GM19025 (cell line): ENCODE results near the gene CDO1.
"Not testable (repeated sequence)": the region's sequence is repeated elsewhere in the genome, so short reads cannot be mapped to it uniquely, and the experiment has no call there.

ENCODE experiments used
- ATAC-seq: cut with Tn5 transposase; IDR thresholded peaks from one replicate; pipeline ENCODE4 v1.9.1; 2021; ENCODE audit warnings: mild to moderate bottlenecking, low read depth, moderate library complexity; ENCODE audit not compliant: unreplicated experiment

CDO1 gene

DNA sequence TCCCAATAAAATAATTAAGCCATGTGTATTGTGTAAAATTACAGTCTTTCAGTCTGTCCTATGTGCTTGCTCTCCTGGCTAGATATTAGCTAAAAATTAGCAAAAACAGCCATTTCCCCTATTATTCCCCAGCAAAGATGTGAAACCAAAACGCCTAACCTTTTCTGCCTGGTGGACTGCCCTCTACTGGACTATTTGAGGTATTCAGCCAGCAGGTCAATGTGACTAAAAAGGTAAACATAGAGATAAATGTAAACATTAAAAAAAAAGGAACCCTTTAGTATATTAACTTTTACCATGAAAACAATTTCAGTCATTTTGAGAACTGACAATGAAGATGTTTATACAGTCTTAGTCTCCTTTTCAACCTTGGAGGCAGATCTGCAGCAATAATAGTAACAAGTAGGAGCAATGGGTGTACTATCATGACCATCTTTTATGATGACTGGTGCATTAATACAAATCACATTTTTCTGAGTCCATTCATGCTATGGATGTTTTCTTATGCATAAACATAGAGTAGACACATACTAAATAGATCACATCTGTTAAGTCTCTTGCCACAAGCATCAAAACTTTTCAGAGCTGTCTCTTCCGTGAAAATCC, 14.8 kb upstream of the CDO1 start:
- ATAC-seq = peak; percentile 62

DNA sequence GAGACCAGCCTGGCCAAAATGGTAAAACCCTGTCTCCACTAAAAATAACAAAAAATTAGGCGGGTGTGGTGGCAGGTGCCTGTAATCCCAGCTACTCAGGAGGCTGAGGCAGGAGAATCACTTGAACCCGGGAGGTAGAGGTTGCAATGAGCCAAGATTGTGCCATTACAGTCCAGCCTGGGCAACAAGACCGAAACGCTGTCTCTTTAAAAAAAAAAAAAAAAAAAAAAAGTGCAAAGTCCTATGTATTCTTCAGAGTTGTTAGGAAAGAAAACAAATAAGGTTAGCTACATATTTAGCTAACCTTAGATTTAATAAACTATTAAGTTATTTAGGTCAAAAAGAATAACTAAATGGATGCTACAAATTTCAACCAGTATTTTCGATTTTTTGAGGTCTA, 13.5 kb upstream of the CDO1 start:
- ATAC-seq = no peak

DNA sequence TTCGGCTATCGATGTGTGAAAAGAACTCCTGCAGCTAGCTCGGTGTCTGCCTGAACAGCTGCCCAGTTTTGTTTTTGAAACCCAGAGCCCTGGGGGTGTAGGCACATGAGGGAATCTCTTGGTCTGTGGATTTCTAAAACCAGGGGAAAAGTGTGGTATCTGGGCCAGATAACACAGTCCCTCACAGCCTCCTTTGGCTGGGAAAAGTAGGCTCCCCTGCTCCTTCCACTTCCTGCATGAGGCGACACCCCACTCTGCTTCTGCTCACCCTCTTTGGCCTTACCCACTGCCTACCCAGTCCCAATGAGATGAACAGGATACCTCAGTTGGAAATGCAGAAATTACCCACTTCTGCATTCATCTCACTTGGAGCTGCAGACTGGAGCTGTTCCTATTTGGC, 9.5 kb upstream of the CDO1 start:
- ATAC-seq = no peak

DNA sequence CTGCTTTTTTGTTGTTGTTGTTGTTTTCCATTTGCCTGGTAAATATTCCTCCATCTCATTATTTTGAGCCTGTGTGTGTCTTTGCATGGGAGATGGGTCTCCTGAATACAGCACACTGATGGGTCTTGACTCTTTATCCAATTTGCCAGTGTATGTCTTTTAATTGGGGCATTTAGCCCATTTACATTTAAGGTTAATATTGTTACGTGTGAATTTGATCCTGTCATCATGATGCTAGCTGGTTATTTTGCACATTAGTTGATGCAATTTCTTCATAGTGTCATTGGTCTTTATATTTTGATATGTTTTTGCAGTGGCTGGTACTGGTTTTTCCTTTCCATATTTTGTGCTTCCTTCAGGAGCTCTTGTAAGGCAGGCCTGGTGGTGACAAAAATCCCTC, 8.5 kb upstream of the CDO1 start:
- not testable (repeated sequence) for ATAC-seq

DNA sequence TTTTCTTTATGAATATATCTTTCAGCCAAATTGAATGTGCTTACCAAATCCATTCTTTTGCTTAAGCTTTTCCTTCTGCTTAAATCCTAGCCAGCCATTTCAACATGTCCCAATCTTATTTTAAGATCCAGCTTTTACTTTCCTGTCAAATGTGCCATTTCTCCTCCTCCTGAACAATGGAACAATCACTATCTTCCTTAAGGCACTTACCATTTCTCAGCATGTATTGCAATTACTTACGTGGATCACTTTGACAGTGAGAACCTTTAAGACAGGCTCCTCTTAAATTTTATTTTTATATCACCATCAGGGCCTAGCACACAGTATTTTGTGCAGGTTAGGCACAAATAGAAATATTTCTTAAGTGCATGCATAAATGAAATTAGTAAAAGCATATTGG, 4.4 kb upstream of the CDO1 start:
- ATAC-seq = no peak

DNA sequence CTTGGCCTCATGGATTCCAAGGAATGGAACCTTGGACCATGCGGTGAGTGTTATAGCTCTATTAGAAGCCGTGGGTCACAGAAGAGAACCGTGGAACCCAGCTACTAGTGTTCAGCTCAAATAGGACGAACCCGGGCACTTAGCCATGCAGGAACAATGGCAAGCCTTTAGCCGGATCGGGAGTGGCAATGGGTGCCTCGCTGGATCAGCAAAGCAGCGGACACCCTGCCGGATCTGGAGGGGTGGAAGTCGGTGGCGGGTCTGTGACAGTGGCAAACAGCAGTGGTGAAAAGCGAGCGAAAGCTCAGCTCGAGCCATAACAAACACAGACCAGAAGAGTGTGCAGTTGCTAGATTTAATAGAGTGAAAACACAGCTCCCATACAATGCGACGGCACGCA, 2.4 kb upstream of the CDO1 start:
- ATAC-seq = no peak

DNA sequence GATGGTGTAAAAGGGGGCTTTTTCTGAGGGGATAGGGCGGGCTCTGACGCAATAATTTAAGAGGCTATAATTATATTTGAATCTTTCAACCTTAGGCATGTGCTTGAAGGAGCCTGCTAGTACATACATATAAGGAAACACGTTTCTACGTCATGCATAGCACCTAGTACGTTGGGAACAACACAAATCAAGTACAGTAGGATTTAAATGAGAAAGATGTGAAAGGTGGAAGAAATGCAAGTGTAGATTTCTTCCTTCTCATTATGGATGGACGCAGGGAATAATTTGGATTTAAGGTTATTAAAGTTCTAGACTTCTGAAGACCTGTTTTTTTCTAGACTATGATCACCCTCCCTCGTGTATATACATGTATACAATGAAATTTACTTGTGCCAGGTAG, 927 bp upstream of the CDO1 start:
- ATAC-seq = no peak

DNA sequence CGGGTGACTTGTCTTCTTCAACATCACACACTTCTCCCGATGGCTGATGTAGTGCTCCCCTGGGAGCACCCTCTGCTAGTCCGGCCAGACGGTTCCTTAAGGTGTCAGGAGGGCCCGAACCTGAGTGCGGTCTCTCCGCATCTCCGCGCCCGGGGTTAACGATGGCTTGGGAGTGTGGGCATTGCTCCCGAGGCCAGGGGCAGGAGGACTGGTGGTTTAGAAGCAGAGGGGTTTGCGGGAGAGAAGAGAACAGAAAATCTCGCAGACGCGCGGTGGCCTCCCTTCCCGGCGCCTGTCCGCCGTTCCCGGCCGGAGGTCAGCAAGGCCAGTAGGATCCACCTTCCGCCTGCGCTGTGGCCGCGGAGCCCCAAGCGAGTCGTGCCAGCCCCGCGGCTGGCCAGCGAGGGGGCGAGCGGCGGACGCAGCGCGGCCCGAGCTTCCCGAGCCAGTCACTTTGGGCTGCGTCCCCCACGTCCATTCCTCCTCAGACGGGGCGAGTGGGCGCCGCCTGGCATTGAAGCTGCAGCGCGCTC, 700 bp downstream of the CDO1 start:
- ATAC-seq = no peak

DNA sequence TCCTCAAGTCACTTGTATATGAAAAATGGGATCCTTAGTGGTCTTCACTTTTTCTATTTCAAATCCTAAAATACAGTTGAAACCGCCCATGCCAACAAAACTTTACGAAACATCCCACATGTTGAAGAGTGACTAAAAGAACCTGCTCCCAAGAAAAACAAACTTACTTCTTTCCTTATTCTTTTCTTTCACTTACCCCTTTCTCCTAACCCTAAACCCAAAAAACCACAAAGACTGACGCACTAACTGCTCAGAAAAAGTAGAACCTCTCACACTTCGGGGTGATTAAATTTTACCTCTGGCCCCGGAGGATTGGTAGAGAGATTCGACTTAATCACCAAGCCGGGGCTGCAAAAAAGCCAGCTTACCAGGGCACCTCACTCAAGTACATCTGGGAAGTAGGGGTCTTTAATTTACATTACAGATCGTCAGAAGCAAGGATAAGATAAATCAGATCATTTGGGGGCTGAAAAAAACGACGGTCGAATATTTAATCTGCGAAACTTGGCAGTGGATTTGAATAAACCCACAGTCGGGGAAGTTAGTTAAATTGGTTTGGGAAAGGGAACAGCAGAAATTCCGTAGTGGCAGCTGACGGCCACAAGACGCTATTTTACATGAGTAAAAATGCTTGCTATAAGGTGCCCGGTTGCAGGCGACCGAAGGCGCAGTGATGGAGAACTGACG, 1.3 kb downstream of the CDO1 start:
- no peak for ATAC-seq

DNA sequence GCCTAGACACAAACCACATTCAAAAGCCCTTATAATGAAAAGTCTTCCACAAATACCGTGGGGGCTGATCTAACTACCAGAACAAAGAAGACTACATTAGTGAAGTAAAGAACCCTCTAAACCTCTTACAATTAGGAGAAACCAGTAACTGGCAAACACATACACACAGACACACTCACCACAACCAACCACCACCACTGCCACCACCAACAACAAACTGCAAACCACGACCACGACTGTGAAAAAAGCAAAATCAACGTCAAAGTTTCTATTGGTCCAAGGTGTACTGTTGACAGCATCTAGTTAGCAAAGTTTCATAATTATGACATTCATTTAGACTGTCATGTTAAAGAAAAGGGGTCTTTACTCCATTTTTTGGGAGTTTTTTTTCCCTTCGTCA, 2.7 kb downstream of the CDO1 start:
- no peak for ATAC-seq

DNA sequence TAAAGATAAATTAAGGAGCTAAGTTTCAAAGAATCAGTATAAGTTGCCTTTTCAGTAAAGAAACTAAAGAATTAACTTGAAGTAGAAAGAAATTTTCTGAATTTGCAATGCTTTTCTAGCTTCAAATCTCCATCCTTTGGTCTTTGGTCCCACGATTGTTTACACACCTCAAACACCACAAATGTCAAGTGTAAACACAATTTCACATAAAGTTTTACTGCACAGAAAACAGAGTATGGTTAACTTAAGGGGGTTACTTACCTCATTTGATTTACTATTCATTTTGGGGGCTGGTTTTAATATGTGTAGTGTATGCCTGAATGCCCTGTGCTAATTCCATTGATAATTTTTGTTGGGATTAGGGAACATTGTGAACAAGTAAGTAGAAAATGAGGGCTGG, 4.1 kb downstream of the CDO1 start:
- ATAC-seq = no peak

DNA sequence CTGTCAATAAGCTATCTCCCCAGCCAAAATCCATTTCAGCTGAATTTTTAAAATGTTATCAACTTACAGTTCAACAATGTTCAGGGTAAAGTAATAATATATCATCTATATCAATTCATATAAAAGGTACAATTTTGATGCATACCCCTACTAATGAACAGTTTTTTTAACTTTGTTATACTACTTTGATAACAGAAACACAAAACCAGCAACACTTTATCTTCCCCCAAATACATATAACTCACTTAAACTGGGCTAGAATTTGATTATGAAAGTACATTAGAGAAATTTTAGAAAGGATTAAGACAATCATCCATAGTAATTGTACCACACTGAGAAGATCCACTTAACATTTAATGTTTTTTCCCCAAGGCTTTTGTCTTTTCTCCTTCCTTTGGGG, 5.1 kb downstream of the CDO1 start:
- no peak for ATAC-seq

DNA sequence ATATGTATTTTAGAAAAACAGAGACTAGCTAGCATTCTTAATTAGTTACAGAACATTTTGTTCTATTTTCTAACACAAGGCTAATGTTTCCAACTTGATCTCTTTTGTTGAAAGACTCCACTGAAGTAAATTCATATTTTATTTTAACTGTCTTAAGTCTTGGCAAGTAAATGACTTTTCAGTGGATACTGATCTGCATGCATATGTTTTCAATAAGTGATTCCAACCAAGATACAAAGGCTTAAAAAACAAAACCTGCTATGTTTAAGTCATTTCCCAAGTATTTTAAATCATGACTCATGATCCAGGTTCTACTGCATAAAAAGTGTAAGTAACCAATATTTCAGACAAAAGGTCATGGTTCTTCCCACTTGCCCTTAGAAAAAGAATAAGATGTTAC, 5.7 kb downstream of the CDO1 start:
- ATAC-seq = no peak

DNA sequence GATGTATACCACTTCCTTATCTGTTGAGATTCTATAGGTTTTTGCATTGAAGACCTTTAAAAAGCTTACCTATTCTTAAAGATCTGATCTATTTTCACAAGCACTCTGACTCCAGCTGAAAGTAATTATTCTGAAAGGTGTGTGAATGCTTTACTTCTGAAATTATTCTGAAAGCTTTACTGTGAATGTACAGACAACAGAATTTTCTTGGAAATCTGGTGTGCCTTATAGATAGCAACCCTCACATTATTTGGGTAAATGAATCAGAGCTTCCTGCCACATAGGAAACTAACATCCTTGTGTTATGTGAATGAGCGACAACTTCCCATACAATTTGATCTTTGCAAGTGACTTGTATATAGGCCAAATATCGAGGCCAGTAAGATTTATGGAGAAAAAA, 6.5 kb downstream of the CDO1 start:
- no peak for ATAC-seq

DNA sequence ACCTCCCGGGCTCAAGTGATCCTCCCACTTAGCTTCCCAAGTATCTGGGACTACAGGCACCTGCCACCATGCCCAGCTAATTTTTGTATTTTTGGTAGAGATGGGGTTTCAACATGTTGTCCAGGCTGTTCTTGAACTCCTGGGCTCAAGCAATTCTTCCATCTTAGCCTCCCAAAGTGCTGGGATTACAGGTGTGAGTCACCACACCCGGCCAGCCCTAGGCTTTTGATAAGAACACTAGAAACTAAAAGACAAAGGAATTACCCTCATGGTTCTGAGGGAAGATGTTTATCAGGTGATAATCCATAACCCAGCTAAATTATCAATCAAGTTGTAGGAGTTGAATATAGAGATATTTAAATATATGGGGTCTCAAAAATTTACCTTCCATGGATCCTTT, 8.4 kb downstream of the CDO1 start:
- not testable (repeated sequence) for ATAC-seq

DNA sequence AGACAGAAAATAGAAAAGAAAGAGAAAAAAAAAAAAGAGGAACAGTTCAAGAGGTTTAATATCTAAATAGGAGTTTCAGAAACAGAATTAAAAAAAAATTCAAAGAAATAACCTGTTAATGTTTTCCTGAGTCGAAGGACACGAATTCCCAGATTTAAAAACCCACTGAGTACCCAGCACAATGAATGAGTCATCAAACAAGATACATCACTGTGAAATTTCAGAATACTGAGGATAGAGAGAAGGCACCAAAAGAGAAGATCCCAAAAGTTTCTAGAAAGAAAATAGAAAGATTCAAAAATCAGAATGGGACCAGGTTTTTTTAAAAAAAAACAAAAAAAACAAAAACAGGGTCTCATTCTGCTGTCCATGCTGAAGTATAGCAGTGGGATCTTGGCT, 8.8 kb downstream of the CDO1 start:
- ATAC-seq = no peak

DNA sequence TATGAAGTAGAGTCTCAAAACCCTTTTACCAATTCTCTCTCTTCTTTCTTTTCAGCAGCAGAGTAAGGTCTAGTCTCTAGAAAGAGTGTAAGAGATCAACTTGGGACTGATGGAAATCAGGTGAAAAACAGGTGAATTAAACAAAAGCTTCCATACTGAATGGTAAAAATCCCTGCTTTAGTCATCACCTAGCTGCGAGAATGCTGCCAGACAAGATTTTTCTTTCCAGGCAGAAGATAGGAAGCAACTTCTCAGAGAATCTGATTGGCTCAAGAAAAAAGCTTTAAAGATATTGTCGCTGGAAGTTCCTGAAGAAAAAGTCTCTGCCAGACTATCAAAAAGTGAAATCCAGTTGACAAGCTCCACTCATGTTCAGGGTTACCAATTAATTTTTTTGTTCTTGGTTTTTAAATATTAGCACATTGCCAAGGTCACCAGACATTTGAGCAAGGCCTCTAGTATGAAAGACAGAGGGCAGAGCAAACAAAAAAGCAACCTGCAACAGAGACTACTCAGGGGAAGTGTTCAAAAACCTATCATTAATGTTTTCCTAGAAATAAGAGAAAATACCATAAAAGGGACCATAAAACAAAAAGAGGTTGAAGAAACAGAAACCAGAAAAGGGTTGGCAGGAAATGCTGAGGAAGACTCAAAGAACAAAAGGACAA, 9.3 kb downstream of the CDO1 start:
- ATAC-seq = no peak

DNA sequence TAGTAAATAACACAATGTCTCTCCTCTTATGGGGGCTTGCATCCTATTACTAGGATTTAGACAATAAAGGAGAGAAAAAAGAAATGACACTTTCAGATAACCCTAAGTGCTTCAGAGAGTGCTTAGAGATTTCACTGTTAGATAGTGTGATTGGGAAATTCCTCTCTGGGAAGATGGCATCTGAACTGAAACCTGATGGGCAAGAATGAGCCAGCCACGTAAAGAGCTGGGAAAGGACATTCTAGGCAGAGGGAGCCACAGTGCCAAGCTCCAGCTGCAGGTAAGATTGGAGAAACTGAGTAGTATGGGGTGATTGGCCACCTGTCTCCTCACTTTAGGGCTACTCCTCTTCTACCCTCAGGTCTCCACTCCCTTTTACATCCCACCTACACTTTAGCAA, 14.5 kb downstream of the CDO1 start:
- no peak for ATAC-seq

DNA sequence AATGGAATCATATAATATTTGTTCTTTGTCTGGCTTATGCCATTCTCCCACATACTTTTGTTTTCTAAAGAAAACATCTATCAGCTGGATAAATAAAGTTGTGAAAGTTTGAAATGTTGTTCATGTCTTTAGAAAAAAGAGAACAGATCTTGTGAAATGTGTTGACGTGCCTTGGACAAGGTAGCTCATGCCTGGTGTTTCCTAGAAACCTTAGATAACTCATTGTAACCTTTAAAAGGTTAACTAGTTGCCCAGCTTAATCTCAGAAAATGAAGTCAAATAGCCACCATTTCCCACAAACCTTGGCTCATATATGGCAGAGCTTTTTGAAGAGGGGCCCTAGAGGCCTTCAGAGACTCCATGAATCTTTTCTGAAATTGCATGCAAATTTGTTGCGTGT, 15.3 kb downstream of the CDO1 start:
- no peak for ATAC-seq

DNA sequence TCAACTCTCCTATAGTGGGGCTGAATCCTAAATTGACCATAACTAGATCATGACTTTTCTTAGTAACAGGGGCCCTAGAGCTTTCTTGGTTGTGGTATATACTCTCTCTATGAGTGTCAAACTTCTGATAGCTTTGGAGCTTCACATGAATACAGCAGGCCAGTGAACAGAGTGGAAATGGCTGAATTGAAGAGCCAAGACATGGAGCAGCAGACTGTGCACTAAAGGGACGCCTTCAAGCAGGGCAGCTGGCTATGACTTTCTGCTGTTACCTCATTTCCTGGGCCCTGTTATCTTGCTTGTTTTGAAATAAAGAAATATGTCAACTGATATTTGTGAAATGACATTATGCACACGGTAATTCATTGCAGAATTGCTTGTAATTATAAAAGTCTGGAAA, 16.4 kb downstream of the CDO1 start:
- no peak for ATAC-seq

DNA sequence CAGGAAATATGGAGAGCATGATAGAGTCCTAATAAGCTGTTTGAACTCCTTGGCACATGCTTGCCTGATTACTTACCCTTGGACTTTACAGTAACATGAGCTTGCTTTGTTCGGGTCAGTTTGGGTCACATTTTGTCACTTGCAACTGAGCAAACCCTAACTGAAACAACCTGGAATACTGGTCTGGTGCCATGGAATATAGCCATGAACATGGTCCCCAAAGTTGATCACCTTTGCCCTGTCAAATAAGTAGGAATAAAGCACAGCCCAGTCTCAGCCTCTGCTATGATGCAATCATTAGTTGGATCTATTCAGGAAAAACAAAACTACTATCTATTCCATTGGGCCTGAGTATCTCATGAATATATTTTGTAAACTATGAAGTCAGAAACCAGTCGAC, 18.2 kb downstream of the CDO1 start:
- ATAC-seq = no peak

DNA sequence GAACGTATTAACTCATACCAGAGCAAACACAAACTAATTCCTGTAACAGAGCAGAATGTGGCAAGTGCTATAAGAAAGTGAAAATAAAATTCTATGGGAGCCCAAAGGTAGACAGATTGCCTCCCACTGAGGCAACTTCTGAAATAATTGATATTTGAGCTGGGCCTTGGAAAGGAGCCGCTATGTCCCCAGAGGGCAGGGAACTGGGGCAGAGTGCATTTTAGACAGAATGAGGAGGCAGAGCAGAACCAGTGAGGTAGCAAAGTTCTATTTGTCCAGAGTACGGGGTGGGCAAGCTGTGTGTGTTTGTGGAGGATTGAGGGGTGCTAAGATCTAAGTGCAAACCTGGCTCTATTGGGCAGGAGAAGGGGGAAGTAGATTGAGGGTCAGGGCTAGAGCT, 19.8 kb downstream of the CDO1 start:
- ATAC-seq = no peak
